Measurements from ENCODE around the gene MCEMP1.
A peak's percentile ranks its signal among the peaks of the same experiment; 100 is the strongest.

Gene MCEMP1

DNA sequence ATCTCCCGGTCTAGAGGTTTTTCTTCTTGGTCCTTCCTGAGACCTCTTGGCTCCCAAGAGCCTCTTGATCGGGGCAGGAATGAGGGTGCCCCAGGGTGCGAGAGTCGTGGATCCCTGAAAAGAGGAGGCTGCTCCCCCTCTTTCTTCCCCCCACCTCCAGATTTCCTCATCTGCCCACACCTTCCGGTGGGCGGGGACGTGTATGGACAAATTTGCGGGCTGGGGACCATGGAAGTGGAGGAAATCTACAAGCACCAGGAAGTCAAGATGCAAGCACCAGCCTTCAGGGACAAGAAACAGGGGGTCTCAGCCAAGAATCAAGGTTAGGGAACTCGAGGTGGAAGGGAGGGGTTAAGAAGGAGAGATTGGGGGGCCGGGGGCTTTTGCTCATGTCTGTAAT is at the start of gene MCEMP1:
Gene MCEMP1 (plus strand): TSS at position 237 of the 400 bp plus-strand sequence. CDS start 31 bp downstream, at position 268.
- DNase-seq = peak; percentile 28

GRCh38 chr19:7627166-7627565 is 49.7 kb upstream of the MCEMP1 start:
- no peak for DNase-seq

DNA sequence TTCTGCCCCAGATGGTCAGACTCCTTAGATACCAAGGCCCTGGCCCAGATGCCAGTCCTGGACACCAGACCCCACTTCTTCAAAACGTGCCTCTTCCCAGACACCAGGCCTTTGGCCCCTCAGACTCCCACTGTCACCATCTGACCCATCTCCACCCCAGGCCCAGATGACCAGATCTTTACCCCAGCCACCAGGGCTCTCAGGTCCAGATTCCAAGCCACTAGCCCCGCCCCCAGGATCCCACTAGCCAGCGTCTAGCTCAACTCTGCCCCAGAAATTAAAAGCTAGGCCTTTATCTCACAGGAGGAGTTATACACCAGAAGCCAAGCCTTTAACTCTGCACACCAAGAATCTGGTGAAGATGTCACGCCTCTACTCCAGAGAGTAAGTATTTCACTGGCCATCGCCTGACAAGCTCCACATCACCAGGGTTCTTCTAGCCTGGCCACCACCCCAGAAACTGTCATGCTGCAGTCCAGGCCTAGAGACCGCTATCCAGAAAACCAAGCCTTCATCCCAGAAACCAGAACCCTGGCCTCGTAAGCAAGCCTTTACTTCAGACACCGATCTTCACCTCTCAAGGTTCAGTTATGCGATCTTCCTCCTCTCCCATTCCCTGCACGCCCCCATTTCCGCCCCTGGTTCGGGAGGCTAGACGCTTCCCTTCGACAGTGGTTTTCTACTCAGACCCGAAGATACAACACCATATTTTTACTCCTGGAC is 48.1 kb upstream of the MCEMP1 start:
- DNase-seq = no peak

GRCh38 chr19:7629347-7630054 is 47.4 kb upstream of the MCEMP1 start, which contains the start of the genes PET100 and XAB2:
Gene PET100, plus strand, starts transcription at chr19:7629793. Its CDS starts 41 bp downstream, at chr19:7629834.
Gene XAB2, minus strand, starts transcription at chr19:7629545. Its CDS starts 18 bp downstream, at chr19:7629527.
- peak; percentile 98 for DNase-seq

- DNase-seq = no peak
Measured at GRCh38 chr19:7631577-7631976, 45.3 kb upstream of the MCEMP1 start.

DNA sequence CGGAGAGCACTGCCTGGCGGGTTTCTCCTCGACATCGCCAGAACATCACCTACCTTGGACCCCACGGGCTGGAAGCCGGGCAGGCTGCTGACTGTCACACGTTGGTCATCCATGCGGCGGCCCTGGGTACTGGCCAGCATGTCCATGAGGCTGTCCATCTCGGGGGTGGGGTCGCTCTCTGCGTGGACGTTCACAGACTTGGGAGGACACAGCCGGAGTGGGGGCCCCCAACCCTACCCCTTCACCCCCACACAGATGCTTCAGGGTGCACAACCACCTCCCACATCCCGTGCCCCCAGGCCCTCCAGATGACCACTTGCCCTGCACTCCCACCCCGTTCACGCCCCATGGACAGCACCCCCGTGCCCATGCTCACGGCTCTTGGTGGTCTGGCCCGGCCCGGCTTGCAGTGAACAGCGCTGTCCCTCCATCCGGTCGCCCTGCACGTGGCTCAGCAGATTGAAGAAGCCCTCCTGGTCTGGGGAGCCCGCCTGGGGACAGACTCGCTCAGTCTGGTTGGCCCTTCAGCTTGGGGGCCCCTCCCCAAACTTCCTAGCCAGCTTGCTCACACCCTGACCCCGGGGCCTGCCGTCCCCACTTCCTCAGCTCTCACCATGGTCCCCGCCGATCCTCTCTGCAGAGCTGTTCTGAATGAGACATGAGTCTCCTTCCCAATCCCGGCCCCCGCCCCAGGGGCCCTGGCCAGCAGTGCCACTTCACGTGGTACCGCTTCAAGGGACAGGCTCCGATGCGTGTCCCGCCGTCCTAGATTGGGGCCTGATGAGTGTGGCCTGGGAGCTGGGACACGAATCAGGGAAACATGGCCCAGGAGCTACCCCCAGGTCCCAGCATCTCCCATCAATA is 44.3 kb upstream of the MCEMP1 start:
- DNase-seq = no peak

- DNase-seq = no peak
Measured at GRCh38 chr19:7633698-7634097, 43.2 kb upstream of the MCEMP1 start, which contains the start of gene PCP2. Gene PCP2, minus strand, starts transcription at chr19:7633719. Its CDS starts 262 bp downstream, at chr19:7633457.

GRCh38 chr19:7635670-7636069 is 41.2 kb upstream of the MCEMP1 start:
- DNase-seq = no peak

DNA sequence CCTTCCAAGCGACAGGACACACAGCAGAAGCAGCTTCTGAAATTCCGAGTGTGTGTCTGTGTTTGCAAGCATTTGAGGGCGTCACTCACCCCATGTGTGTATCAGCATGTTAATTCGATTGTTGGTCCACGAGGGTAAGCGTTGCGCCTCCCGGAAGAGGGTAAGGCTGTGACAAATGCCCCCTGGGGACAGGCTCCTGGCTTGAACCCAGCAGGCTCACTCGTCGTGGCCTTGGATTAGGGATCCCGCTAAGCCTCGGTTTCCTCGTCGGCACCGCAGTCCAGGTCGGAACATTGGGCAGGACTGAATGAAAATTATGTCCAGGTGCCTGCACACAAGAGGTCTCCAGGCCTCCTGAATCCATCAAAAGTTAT is 40.6 kb upstream of the MCEMP1 start:
- DNase-seq = no peak

- DNase-seq = peak; percentile 92
Measured at GRCh38 chr19:7636691-7637373, 40.1 kb upstream of the MCEMP1 start, which contains the start of gene STXBP2. Gene STXBP2, plus strand, starts transcription at chr19:7637110. Its CDS starts 40 bp downstream, at chr19:7637150.

DNA sequence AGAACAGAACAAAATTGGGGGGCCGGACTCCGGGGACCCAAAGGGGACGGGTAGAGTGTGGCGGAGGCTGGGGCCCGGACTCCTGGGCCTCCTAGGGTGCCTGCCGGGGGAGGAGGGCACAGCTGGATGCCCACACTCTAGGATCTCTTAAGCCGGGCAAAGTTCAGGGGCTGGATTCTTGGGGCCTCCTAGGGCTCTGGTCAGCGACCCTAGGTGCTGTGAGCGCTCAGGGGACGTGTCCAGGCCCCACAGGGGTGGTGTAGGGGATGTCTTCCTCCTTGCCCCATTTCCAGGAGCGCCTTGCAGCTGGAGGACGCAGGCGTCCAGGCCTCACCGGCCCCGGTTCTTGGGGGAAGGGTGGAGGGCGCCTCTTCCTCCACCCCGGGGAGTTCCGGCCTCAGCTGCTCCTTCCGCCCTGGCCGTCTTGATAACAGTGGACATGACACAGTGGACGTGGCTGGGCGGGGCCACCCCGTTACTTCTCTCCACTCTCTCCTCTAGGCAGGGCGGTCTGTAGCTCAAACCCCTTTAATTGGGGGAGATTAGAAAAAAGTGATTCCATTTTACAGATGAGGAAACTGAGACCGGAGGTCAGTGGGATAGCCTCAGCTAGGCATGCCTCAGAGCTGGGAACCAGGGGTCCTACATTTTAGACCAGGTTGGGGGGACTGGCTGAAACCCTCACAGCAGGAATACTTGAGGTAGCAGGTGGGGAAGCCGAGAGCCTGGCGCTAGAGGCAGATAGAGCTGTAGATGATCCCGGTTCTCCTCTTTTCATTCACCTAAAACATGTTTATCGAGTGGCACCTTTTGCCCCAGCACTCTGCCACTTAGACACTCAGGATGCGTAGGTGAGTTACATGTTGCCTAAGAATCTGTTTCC is 39.3 kb upstream of the MCEMP1 start:
- DNase-seq = peak; percentile 71

GRCh38 chr19:7638802-7639465 is 38.0 kb upstream of the MCEMP1 start:
- DNase-seq = no peak

DNA sequence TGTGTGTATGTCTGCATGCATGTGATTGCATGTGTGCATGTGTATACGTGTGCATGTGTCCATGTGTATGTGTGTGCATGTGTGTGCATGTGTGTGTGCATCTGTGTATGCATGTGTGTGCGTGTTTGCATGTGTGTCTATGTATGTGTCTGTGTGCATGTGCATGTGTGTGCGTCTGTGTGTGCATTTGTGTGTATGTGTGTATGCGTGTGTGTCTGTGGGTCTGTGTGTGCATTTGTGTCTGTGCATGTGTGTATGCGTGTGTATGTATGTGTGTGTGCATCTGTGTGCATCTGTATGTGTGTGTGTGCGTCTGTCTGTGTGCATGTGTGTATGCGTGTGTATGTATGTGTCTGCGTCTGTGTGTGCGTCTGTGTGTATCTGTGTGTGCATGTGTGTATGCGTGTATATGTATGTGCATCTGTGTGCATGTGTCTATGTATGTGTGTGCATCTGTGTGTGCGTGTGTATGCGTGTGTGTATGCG is 37.0 kb upstream of the MCEMP1 start:
- DNase-seq = no peak

GRCh38 chr19:7640803-7641202 is 36.1 kb upstream of the MCEMP1 start:
- DNase-seq = no peak

- no peak for DNase-seq
Measured at GRCh38 chr19:7641290-7642276, 35.3 kb upstream of the MCEMP1 start.

GRCh38 chr19:7642295-7643030 is 34.4 kb upstream of the MCEMP1 start:
- no peak for DNase-seq

DNA sequence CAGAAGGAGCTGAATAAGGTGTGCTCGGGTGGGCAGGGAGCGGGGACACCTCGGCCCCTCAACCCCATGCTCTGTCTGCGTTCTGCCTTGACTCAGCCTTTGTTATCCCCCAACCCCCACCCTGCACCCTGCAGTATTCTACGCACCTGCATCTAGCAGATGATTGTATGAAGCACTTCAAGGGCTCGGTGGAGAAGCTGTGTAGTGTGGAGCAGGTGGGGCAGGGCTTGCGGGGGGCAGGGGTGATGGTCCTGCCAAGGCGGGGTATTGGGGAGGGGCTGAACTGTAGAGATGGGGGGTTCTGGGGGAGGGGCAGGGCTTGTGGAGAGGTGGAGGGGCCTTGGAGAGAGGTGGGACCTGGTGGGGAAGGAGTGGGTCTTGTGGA is 33.9 kb upstream of the MCEMP1 start:
- no peak for DNase-seq
